ENCODE results near the gene DYSF.

DNA sequence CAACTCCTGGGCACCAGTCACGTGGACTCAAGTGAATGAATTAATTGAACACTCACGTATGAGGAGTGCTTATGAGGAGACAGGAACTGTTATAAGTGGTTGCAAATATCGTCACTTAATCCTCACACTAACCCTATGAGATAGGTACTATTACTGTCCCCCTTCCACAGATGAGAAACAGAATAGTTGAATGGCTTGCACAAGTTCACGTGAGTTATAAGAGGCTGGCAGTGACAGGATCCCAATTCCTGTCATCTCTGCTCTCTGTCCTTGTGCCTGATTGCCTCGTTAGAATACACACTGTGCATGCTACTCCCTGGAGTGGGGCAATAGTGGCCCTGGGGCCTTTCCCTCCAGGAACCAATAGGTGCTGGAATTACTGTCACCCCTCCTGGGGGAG, 253.5 kb downstream of the DYSF start:
- TF ChIP-seq POLR2A (IDR thresholded peaks at IDR 0.05; ENCODE audit: low read length) (no peak), GATA1 (IDR thresholded peaks at IDR 0.05; ENCODE audit: low read depth, low read length) (no peak)
